Measurements from ENCODE around the gene ZBTB7A.

The ZBTB7A gene

DNA sequence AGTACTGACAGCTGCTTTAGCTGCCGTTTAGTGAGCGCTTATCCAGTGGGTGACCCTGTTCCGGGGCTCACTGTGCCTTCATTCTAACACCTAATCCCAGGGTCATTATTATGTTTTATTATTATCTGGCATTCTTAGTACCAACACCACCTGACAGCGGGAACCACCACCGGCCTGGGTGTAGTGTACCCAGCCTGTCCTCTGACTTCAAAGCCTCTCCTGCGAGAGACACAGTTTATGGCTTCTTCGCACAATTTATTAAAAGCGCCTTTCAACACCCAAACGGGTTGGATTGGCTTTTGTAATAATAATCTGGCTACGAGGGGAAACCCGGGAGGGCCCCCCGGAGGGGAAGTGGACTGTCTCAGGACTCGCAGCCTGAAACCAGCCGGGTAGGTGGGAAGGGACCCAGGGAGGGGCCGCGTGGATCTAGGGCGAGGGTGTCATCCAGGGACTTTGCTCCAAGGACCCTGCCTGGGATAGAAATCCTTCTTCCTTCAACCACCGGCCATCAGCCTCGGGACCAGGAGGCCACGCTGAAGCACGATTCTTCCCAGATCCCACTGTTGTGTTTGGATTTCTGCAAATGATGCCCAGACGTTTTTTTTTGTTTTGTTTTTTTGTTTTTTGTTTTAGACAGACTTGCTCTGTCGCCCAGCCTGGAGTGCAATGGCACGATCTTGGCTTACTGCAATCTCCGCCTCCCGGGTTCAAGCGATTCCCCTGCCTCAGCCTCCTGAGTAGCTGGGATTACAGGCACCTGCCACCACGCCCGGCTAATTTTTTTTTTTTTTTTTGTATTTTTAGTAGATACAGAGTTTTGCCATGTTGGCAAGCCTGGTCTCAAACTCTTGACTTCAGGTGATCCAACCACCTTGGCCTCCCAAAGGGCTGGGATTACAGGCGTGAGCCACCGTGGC is 1.6 kb upstream of the ZBTB7A start:
- TF ChIP-seq GABPA (IDR thresholded peaks at IDR 0.05; ENCODE audit: low read depth) (no peak), SPI1 (IDR thresholded peaks at IDR 0.05; ENCODE audit: borderline replicate concordance, low read depth) (peak; percentile 37; the same call in 1 of the 2 replicates), POLR2AphosphoS5 (IDR thresholded peaks at IDR 0.05; ENCODE audit: low read depth) (no peak)
- TF ChIP-seq, protein P1, sequence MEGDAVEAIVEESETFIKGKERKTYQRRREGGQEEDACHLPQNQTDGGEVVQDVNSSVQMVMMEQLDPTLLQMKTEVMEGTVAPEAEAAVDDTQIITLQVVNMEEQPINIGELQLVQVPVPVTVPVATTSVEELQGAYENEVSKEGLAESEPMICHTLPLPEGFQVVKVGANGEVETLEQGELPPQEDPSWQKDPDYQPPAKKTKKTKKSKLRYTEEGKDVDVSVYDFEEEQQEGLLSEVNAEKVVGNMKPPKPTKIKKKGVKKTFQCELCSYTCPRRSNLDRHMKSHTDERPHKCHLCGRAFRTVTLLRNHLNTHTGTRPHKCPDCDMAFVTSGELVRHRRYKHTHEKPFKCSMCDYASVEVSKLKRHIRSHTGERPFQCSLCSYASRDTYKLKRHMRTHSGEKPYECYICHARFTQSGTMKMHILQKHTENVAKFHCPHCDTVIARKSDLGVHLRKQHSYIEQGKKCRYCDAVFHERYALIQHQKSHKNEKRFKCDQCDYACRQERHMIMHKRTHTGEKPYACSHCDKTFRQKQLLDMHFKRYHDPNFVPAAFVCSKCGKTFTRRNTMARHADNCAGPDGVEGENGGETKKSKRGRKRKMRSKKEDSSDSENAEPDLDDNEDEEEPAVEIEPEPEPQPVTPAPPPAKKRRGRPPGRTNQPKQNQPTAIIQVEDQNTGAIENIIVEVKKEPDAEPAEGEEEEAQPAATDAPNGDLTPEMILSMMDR (IDR thresholded peaks at IDR 0.05; ENCODE audit: insufficient read depth, low read length), result no peak
- TF ChIP-seq, protein P2, sequence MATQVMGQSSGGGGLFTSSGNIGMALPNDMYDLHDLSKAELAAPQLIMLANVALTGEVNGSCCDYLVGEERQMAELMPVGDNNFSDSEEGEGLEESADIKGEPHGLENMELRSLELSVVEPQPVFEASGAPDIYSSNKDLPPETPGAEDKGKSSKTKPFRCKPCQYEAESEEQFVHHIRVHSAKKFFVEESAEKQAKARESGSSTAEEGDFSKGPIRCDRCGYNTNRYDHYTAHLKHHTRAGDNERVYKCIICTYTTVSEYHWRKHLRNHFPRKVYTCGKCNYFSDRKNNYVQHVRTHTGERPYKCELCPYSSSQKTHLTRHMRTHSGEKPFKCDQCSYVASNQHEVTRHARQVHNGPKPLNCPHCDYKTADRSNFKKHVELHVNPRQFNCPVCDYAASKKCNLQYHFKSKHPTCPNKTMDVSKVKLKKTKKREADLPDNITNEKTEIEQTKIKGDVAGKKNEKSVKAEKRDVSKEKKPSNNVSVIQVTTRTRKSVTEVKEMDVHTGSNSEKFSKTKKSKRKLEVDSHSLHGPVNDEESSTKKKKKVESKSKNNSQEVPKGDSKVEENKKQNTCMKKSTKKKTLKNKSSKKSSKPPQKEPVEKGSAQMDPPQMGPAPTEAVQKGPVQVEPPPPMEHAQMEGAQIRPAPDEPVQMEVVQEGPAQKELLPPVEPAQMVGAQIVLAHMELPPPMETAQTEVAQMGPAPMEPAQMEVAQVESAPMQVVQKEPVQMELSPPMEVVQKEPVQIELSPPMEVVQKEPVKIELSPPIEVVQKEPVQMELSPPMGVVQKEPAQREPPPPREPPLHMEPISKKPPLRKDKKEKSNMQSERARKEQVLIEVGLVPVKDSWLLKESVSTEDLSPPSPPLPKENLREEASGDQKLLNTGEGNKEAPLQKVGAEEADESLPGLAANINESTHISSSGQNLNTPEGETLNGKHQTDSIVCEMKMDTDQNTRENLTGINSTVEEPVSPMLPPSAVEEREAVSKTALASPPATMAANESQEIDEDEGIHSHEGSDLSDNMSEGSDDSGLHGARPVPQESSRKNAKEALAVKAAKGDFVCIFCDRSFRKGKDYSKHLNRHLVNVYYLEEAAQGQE (IDR thresholded peaks at IDR 0.05; ENCODE audit: insufficient replicate concordance, low read depth), result no peak
- no peak for DNase-seq (ENCODE audit: low read depth in 1 of 2, low spot score in 1 of 2)
- peak overlapping the region; percentile 61 for H3K4me3 ChIP-seq (replicated peaks; ENCODE audit: insufficient read depth, low read length)
- peak overlapping the region; percentile 78 for H3K27ac ChIP-seq (replicated peaks)
- no peaks in the 10 kb centered on the region for H3K27me3 ChIP-seq (ENCODE audit: insufficient read depth, poor library complexity, severe bottlenecking)

DNA sequence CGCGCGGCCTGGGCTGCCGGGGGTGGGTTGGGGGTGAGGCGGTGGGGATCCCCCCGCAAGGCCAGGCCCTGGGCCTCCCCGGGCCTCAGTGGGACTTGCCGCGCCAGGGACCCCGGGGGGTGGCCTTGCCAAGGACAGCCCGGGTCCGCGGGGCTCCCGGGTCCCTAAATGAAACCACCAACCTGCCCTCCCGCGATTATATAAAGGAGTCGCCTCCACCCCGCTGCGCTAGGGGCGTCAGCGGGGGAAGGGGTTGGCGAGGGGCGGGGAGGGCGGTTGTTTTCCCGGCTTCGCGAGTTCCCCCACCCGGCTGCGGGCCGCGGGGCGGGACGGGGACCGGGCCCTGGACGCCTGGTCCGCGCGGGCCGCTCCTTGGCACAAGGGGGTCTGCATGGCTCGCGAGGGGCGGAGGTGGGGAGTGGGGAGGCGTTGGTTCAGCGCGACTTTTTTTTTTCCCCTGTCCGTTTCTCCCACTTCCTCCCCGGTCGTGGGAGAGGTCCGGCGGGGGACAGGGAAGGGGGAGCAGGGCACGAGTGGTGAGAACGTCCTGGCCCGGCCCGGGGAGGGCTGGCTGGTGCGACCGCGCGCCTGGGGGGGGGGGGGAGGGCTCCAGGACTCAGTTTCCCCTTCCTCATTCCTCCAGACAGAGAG is 822 bp upstream of the ZBTB7A start:
- Histone ChIP-seq H3K27me3 (ENCODE audit: insufficient read depth, poor library complexity, severe bottlenecking) (no peaks in the 10 kb centered on the region), H3K27ac (replicated peaks) (peak overlapping the region; percentile 78), H3K4me3 (replicated peaks; ENCODE audit: insufficient read depth, low read length) (peak overlapping the region; percentile 61)
- TF ChIP-seq SPI1 (IDR thresholded peaks at IDR 0.05; ENCODE audit: borderline replicate concordance, low read depth), result peak; percentile 67
- TF ChIP-seq, protein P2 (IDR thresholded peaks at IDR 0.05; ENCODE audit: insufficient replicate concordance, low read depth), result no peak
- no peak for TF ChIP-seq GABPA (IDR thresholded peaks at IDR 0.05; ENCODE audit: low read depth)
- TF ChIP-seq, protein P1 (IDR thresholded peaks at IDR 0.05; ENCODE audit: insufficient read depth, low read length), result no peak
- no peak; the same call in 1 of the 2 replicates for TF ChIP-seq POLR2AphosphoS5 (IDR thresholded peaks at IDR 0.05; ENCODE audit: low read depth)
- DNase-seq (ENCODE audit: low read depth in 1 of 2, low spot score in 1 of 2), result no peak

DNA sequence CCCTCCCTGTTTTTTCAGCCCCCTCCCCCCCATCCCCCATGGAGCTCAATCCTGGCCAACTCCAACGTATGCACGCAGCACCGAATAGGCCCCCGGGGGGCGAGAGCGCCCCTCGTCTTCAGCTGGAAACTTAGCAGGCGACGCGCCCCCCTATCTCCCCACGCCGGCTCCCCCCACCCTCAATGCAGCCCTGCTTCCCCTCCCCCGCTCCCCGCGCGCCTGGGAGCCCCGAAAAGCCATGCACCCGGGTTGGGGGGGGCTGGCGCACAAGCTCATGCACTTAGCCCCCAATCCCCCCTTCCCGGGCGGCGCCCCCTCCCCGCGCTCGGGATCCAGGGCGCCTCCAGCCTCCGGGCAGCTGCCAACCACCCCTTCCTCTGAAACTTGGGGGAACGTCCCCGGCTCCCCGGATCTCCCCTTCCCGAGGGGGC is 508 bp downstream of the ZBTB7A start:
- Histone ChIP-seq H3K27ac (replicated peaks) (peak overlapping the region; percentile 98), H3K4me3 (replicated peaks; ENCODE audit: insufficient read depth, low read length) (peak overlapping the region; percentile 61), H3K27me3 (ENCODE audit: insufficient read depth, poor library complexity, severe bottlenecking) (no peaks in the 10 kb centered on the region)
- TF ChIP-seq, protein P2 (IDR thresholded peaks at IDR 0.05; ENCODE audit: insufficient replicate concordance, low read depth), result no peak
- TF ChIP-seq POLR2AphosphoS5 (IDR thresholded peaks at IDR 0.05; ENCODE audit: low read depth), result 0 out of 2 replicates have a peak, but pooled peaks have one; percentile 4
- DNase-seq (ENCODE audit: low read depth in 1 of 2, low spot score in 1 of 2), result no peak

Data from HL-60 (cell line).